ENCODE measurements around the gene SETBP1. TPM values are rescaled to one million over a fixed set of nuclear protein-coding genes. Genes with fewer than 3 reads are reported as not detected.

SETBP1 gene
- total and polyA plus RNA-seq, 2 of the 4 experiments (the other 2 are of a cell fraction) = 0.19 to 0.36 TPM

GRCh38 chr18:44773640-44774155 lies 93.0 kb downstream of the SETBP1 start:
- H3K4ac ChIP-seq (ENCODE audit: low read depth, low read length) = no peak overlapping the region
- TF ChIP-seq NFE2L2 (IDR thresholded peaks at IDR 0.05; ENCODE audit: low read depth, low read length) (no peak), USF2 (IDR thresholded peaks at IDR 0.05; ENCODE audit: low read depth, low read length) (no peak), RCOR1 (IDR thresholded peaks at IDR 0.05; ENCODE audit: insufficient replicate concordance, low read length) (no peak), RAD21 (IDR thresholded peaks at IDR 0.05; ENCODE audit: low read length) (no peak), CHD1 (IDR thresholded peaks at IDR 0.05; ENCODE audit: low read depth, low read length) (no peak), BHLHE40 (IDR thresholded peaks at IDR 0.05; ENCODE audit: low read depth, low read length) (no peak), CEBPB (IDR thresholded peaks at IDR 0.05; ENCODE audit: low read depth, low read length) (no peak), MAFK (IDR thresholded peaks at IDR 0.05; ENCODE audit: low read depth, low read length) (no peak), RFX5 (IDR thresholded peaks at IDR 0.05; ENCODE audit: low read depth, low read length) (no peak), MAZ (IDR thresholded peaks at IDR 0.05; ENCODE audit: borderline replicate concordance, low read depth, low read length) (no peak), FOS (IDR thresholded peaks at IDR 0.05; ENCODE audit: low read depth, low read length) (no peak), MXI1 (IDR thresholded peaks at IDR 0.05; ENCODE audit: borderline replicate concordance, low read depth, low read length) (no peak), ELK1 (IDR thresholded peaks at IDR 0.05; ENCODE audit: borderline replicate concordance, low read depth, low read length) (no peak), CTCF (conservative IDR thresholded peaks at IDR 0.05; ENCODE audit: low read depth, low read length) (no peak), POLR2A (IDR thresholded peaks at IDR 0.05; ENCODE audit: low read depth, low read length) (no peak), SMC3 (IDR thresholded peaks at IDR 0.05; ENCODE audit: low read depth, low read length) (no peak)
- H4K91ac ChIP-seq (ENCODE audit: insufficient read depth, low read depth, low read length) = no peak overlapping the region
- H3K56ac ChIP-seq (ENCODE audit: extremely low read depth, insufficient read depth, low read length) = no peak overlapping the region
- no peak for DNase-seq
- no peak overlapping the region for H3K18ac ChIP-seq (ENCODE audit: low read depth, low read length)
- in situ Hi-C loops (cut with MboI; ENCODE audit: low sequenced_read_pairs) (no loop called here), dilution Hi-C loops (cut with HindIII; ENCODE audit: low sequenced_read_pairs, unreplicated experiment) (no loop called here), intact Hi-C loops (cut with micrococcal nuclease) (no loop called here)
- no peaks in the 10 kb centered on the region for H3K9me3 ChIP-seq (ENCODE audit: control insufficient read depth, insufficient read depth, low read length)
- no peak overlapping the region for H2AK5ac ChIP-seq (ENCODE audit: low read depth, low read length)
- H3K4me1 ChIP-seq (ENCODE audit: control insufficient read depth, insufficient read depth, low read length) = no peaks in the 10 kb centered on the region
- no CpG with 5 or more reads among the region's 1 CpG for WGBS, 2 experiments (ENCODE audit: extremely low coverage in 2 of 2, insufficient read length in 1 of 2)
- H2BK15ac ChIP-seq (ENCODE audit: low read depth, low read length) = no peak overlapping the region
- no peak overlapping the region for H3K4me3 ChIP-seq (ENCODE audit: insufficient read depth, low read depth, low read length)
- no peak overlapping the region for H3K27ac ChIP-seq (ENCODE audit: insufficient read depth, low read length)
- H3K14ac ChIP-seq (replicated peaks; ENCODE audit: low read depth, low read length) = no peak overlapping the region
- CTCF ChIA-PET = no interaction called here
- no peak overlapping the region for H3K23ac ChIP-seq (ENCODE audit: low read depth, low read length)
- no peak overlapping the region for H2BK20ac ChIP-seq (ENCODE audit: low read depth, low read length)
- BruUV-seq (replicated peaks) = no TSS peak
- no peak overlapping the region for H2BK5ac ChIP-seq (ENCODE audit: low read depth, low read length, poor library complexity, severe bottlenecking)
- H4K8ac ChIP-seq (ENCODE audit: low read depth in 2 of 2, low read length in 2 of 2) = no peak overlapping the region
- no peak overlapping the region for H2AFZ ChIP-seq (replicated peaks; ENCODE audit: low read length, poor library complexity)
- no peak overlapping the region for H4K5ac ChIP-seq (ENCODE audit: low read depth, low read length)
- H4K20me1 ChIP-seq (ENCODE audit: insufficient read depth, low read length) = no peaks in the 10 kb centered on the region
- H3K4me2 ChIP-seq (ENCODE audit: low read depth, low read length) = no peak overlapping the region
- no peaks in the 10 kb centered on the region for H3K36me3 ChIP-seq (ENCODE audit: control insufficient read depth, insufficient read depth, low read length)
- H3K9ac ChIP-seq (ENCODE audit: low read depth, low read length) = no peak overlapping the region
- no peak overlapping the region for H2BK120ac ChIP-seq (ENCODE audit: low read depth, low read length)
- ATAC-seq (ENCODE audit: low read depth) = no peak
- no peaks in the 10 kb centered on the region for H3K79me1 ChIP-seq (ENCODE audit: low read depth in 1 of 2, low read length in 2 of 2)
- H2AK9ac ChIP-seq (replicated peaks; ENCODE audit: low read depth, low read length, poor library complexity) = no peak overlapping the region
- H3K27me3 ChIP-seq (ENCODE audit: control insufficient read depth, insufficient read depth, low read length) = peaks cover 4% of the 10 kb centered on the region; the same call in 1 of the 2 replicates
- POLR2A ChIA-PET (ENCODE audit: unreplicated experiment) = no interaction called here
- no peaks in the 10 kb centered on the region for H3K9me1 ChIP-seq (ENCODE audit: insufficient read depth, low read length)

Data from IMR-90 (cell line).